Peyer's patch (tissue), 4 donors: ENCODE data around the gene FHOD3. TPM values are rescaled to one million over a fixed set of nuclear protein-coding genes. Genes with fewer than 3 reads are reported as not detected.

Source experiments
- DNase-seq, 3 donors: peaks; one replicate each; pipeline ENCODE4 v3.0.0-alpha.2; 2017 to 2019
- H3K27ac ChIP-seq, 4 donors: fragments of 200-600 bp; sonication (generic); one replicate each; pipeline ENCODE4 v1.5.1; 2016 to 2019
- H3K27me3 ChIP-seq, 2 donors: fragments of 200-600 bp; sonication (generic); one replicate each; pipeline ENCODE4 v1.5.1; 2019
- H3K36me3 ChIP-seq, 3 donors: fragments of 200-600 bp; sonication (generic); one replicate each; pipeline ENCODE4 v1.5.1; 2016 to 2019
- H3K4me1 ChIP-seq, 4 donors: fragments of 200-600 bp; sonication (generic); one replicate each; pipeline ENCODE4 v1.5.1; 2016 to 2019
- H3K4me3 ChIP-seq, 4 donors: fragments of 200-600 bp; sonication (generic); 1 replicate in 3 of 4; 2 replicates in 1 of 4; pipeline ENCODE4 v1.5.1; 2016 to 2019; ENCODE audit warnings: mild to moderate bottlenecking in 1 of 4
- H3K9me3 ChIP-seq, 4 donors: fragments of 200-600 bp; sonication (generic); one replicate each; pipeline ENCODE4 v1.5.1; 2016 to 2019; ENCODE audit warnings: mild to moderate bottlenecking in 1 of 4
- CTCF ChIP-seq, 6 experiments: fragments of 450-650 bp in 4 of 6; fragments of 200-600 bp in 2 of 6; sonication (generic) in 1 of 6; IDR thresholded peaks; one replicate each; pipeline ENCODE4 v1.5.1; 2017 to 2019; ENCODE audit warnings: antibody characterized with exemption in 6 of 6, mild to moderate bottlenecking in 3 of 6, moderate library complexity in 1 of 6
- POLR2A ChIP-seq, 2 donors: fragments of 450-650 bp; IDR thresholded peaks; one replicate each; pipeline ENCODE4 v1.5.1; 2017; ENCODE audit warnings: antibody characterized with exemption in 2 of 2, mild to moderate bottlenecking in 2 of 2, moderate library complexity in 2 of 2
- total RNA-seq, 4 donors: library from RNA; depleted of rRNA; stranded (reverse); fragments of >200 nt; gene quantifications; one replicate each; pipeline ENCODE4 v1.1.0, GENCODE V29; 2016

FHOD3 gene
- total RNA-seq, 4 donors from 2014 or later = 0.53 to 10.7 (median 4.6) TPM

DNA sequence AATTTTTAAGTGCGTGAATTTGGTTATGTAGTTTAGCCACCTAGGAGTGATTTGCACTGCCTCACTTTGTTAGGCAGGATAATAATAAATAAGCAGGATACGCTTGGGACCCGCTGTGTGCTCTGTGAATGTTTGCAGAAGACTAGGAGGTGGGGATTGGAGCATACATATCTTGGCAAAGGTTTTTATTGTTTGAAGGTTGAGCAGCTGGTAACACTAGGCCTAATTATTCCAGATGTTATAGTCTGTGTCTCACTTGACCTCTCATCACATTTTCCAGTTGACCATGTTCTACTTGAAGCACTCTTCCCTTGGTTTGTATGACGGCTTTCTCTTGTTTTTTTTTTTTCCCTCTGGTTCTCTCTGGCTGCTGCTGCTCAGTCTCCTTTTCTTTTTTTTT lies 42.7 kb downstream of the FHOD3 start:
- no peak overlapping the region for H3K27ac ChIP-seq
- no peaks in the 10 kb centered on the region for H3K27me3 ChIP-seq
- peaks cover 0 to 4% (median 0%) of the 10 kb centered on the region in 4 donors for H3K4me1 ChIP-seq
- H3K36me3 ChIP-seq = no peaks in the 10 kb centered on the region
- H3K9me3 ChIP-seq = no peaks in the 10 kb centered on the region
- DNase-seq = no peak
- no peak for TF ChIP-seq POLR2A (IDR thresholded peaks at IDR 0.05)
- no peak for TF ChIP-seq CTCF (IDR thresholded peaks at IDR 0.05)
- no peak overlapping the region for H3K4me3 ChIP-seq

- no peaks in the 10 kb centered on the region for H3K36me3 ChIP-seq
- H3K9me3 ChIP-seq = no peaks in the 10 kb centered on the region
- peaks cover 0 to 4% (median 0%) of the 10 kb centered on the region in 4 donors for H3K4me1 ChIP-seq
- no peak overlapping the region for H3K4me3 ChIP-seq
- no peaks in the 10 kb centered on the region for H3K27me3 ChIP-seq
- H3K27ac ChIP-seq = no peak overlapping the region
- TF ChIP-seq CTCF (IDR thresholded peaks at IDR 0.05) = no peak
- TF ChIP-seq POLR2A (IDR thresholded peaks at IDR 0.05) = no peak
- no peak for DNase-seq
These were observed 44.4 kb downstream of the FHOD3 start for GRCh38 chr18:36341944-36342343.

GRCh38 chr18:36348331-36348730 lies 50.8 kb downstream of the FHOD3 start:
- Histone ChIP-seq H3K36me3 (no peaks in the 10 kb centered on the region), H3K4me3 (no peak overlapping the region), H3K9me3 (no peaks in the 10 kb centered on the region), H3K27ac (no peak overlapping the region), H3K27me3 (no peaks in the 10 kb centered on the region), H3K4me1 (peaks cover 0 to 3% (median 0%) of the 10 kb centered on the region in 4 donors)
- no peak for DNase-seq
- TF ChIP-seq POLR2A (IDR thresholded peaks at IDR 0.05) (no peak), CTCF (IDR thresholded peaks at IDR 0.05) (no peak)

DNA sequence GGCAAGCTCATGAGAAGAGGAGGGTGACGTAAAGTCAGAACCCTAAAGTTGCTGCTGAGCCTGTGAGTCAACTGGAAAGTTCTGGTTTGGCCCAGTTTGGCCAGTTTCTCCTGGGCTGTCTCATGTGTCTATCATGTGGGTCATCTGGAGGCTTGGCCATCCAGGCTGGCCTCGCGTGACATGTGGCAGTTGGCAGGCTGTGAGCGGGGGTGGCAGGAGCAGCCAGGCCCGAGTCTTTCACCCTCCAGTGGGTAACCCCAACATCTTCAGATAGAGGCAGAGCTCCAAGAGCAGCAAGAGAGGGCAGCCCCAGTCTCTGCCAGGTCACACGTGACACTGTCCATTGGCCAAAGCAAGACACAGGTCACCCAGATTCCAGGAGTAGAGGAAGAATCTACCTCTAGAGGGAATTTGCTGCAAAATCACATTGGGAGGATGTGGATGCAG lies 51.5 kb downstream of the FHOD3 start:
- Histone ChIP-seq H3K36me3 (no peaks in the 10 kb centered on the region), H3K27ac (no peak overlapping the region), H3K4me3 (no peak overlapping the region), H3K9me3 (no peaks in the 10 kb centered on the region), H3K4me1 (peaks cover 0 to 3% (median 0%) of the 10 kb centered on the region in 4 donors), H3K27me3 (no peaks in the 10 kb centered on the region)
- no peak for DNase-seq
- no peak for TF ChIP-seq CTCF (IDR thresholded peaks at IDR 0.05)
- TF ChIP-seq POLR2A (IDR thresholded peaks at IDR 0.05) = no peak

- Histone ChIP-seq H3K4me3 (no peak overlapping the region), H3K9me3 (no peaks in the 10 kb centered on the region), H3K36me3 (no peaks in the 10 kb centered on the region), H3K27ac (no peak overlapping the region), H3K27me3 (no peaks in the 10 kb centered on the region), H3K4me1 (peaks cover 0 to 3% (median 0%) of the 10 kb centered on the region in 4 donors)
- no peak for TF ChIP-seq CTCF (IDR thresholded peaks at IDR 0.05)
- no peak for TF ChIP-seq POLR2A (IDR thresholded peaks at IDR 0.05)
- DNase-seq = no peak
These were observed 52.0 kb downstream of the FHOD3 start for GRCh38 chr18:36349552-36349951.

DNA sequence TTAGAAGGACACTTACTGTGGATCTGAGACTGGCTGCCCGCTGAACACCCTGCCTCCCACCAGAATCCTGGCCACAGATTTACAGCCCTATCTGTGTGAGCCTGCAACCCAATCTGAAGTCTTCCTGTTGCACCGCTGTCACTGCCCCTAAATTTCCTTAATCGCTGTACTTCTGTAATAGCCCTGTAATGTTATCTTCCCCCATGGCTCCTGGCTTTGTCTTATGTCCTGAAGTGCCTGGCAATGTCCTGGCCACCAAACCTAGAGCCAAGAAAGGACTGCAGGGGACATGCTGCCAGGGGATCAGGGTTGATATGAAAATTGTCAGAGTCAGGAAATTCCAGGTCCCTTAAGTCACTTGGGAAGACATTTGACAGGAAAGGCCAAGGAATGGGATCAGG lies 52.7 kb downstream of the FHOD3 start:
- Histone ChIP-seq H3K36me3 (no peaks in the 10 kb centered on the region), H3K4me3 (no peak overlapping the region), H3K9me3 (no peaks in the 10 kb centered on the region), H3K27me3 (no peaks in the 10 kb centered on the region), H3K4me1 (peaks cover 0 to 3% (median 0%) of the 10 kb centered on the region in 4 donors), H3K27ac (no peak overlapping the region)
- no peak for TF ChIP-seq POLR2A (IDR thresholded peaks at IDR 0.05)
- no peak for TF ChIP-seq CTCF (IDR thresholded peaks at IDR 0.05)
- DNase-seq = no peak
